Neuronal stem cell (in vitro differentiated cells): ENCODE measurements around the gene TBC1D14.
"Not testable (repeated sequence)": the region's sequence is repeated elsewhere in the genome, so short reads cannot be mapped to it uniquely, and the experiment has no call there.

Experiments
- DNase-seq: peaks from one replicate; pipeline ENCODE4 v3.0.0-alpha.2; 2013; ENCODE audit warnings: low spot score
- H2AFZ ChIP-seq: one replicate; pipeline ENCODE4 v1.6.1; 2013; ENCODE audit warnings: mild to moderate bottlenecking, low read length, inconsistent platforms
- H2AK5ac ChIP-seq: 2 replicates; pipeline ENCODE4 v1.6.1; 2013; ENCODE audit warnings: low read depth, mild to moderate bottlenecking, inconsistent platforms, low read length, moderate library complexity, mixed read lengths
- H2BK120ac ChIP-seq: 2 replicates; pipeline ENCODE4 v1.6.1; 2013; ENCODE audit warnings: low read depth, mild to moderate bottlenecking, inconsistent platforms, low read length, moderate library complexity, mixed read lengths
- H2BK12ac ChIP-seq: one replicate; pipeline ENCODE4 v1.6.1; 2013; ENCODE audit warnings: low read length, inconsistent platforms
- H2BK15ac ChIP-seq: 2 replicates; pipeline ENCODE4 v1.6.1; 2013; ENCODE audit warnings: mild to moderate bottlenecking, low read length, inconsistent platforms, mixed read lengths
- H2BK5ac ChIP-seq: one replicate; pipeline ENCODE4 v1.6.1; 2013; ENCODE audit warnings: inconsistent platforms, mild to moderate bottlenecking, low read length, moderate library complexity
- H3K14ac ChIP-seq: one replicate; pipeline ENCODE4 v1.6.1; 2013; ENCODE audit warnings: low read length, inconsistent platforms
- H3K18ac ChIP-seq: 2 replicates; pipeline ENCODE4 v1.6.1; 2013; ENCODE audit warnings: low read length, inconsistent platforms
- H3K23ac ChIP-seq: 2 replicates; pipeline ENCODE4 v1.6.1; 2013; ENCODE audit warnings: low read depth, mild to moderate bottlenecking, mixed read lengths, low read length, inconsistent platforms; ENCODE audit not compliant: poor library complexity
- H3K27ac ChIP-seq: replicated peaks from 3 replicates; pipeline ENCODE4 v1.5.1; 2013; ENCODE audit warnings: low read length, inconsistent platforms
- H3K27me3 ChIP-seq, 3 experiments: 2 replicates each; pipeline ENCODE4 v1.6.1; 2013; ENCODE audit warnings: low read length in 3 of 3, mild to moderate bottlenecking in 2 of 3, inconsistent platforms in 1 of 3, low read depth in 1 of 3, mixed read lengths in 1 of 3, moderate library complexity in 1 of 3; ENCODE audit not compliant: control insufficient read depth in 3 of 3, insufficient read depth in 3 of 3
- H3K36me3 ChIP-seq, 2 donors: replicated peaks in 1 of 2; 2 replicates each; pipeline ENCODE4 v1.6.1; 2013; ENCODE audit warnings: low read length in 2 of 2; ENCODE audit not compliant: control insufficient read depth in 2 of 2, insufficient read depth in 2 of 2
- H3K4ac ChIP-seq: 2 replicates; pipeline ENCODE4 v1.6.1; 2013; ENCODE audit warnings: inconsistent platforms, mild to moderate bottlenecking, low read length, moderate library complexity
- H3K4me1 ChIP-seq, 2 donors: 1 replicate in 1 of 2; 2 replicates in 1 of 2; pipeline ENCODE4 v1.6.1; 2013; ENCODE audit warnings: low read length in 2 of 2, low read depth in 1 of 2; ENCODE audit not compliant: control insufficient read depth in 2 of 2, insufficient read depth in 1 of 2
- H3K4me2 ChIP-seq: one replicate; pipeline ENCODE4 v1.6.1; 2013; ENCODE audit warnings: mild to moderate bottlenecking, low read length, inconsistent platforms; ENCODE audit not compliant: insufficient read depth, poor library complexity, severe bottlenecking
- H3K4me3 ChIP-seq, 2 donors: 2 replicates each; pipeline ENCODE4 v1.5.1; 2013; ENCODE audit warnings: low read length in 2 of 2, mild to moderate bottlenecking in 2 of 2, inconsistent platforms in 1 of 2, moderate library complexity in 1 of 2
- H3K79me1 ChIP-seq: one replicate; pipeline ENCODE4 v1.6.1; 2013; ENCODE audit warnings: low read depth, mild to moderate bottlenecking, inconsistent platforms, low read length, moderate library complexity
- H3K9ac ChIP-seq: one replicate; pipeline ENCODE4 v1.6.1; 2013; ENCODE audit warnings: mild to moderate bottlenecking, low read depth, low read length, inconsistent platforms; ENCODE audit not compliant: poor library complexity
- H3K9me3 ChIP-seq, 2 donors: replicated peaks in 1 of 2; 2 replicates each; pipeline versions ENCODE3 to v1.6.1; 2013; ENCODE audit warnings: low read length in 2 of 2, mild to moderate bottlenecking in 2 of 2, inconsistent platforms in 1 of 2, low read depth in 1 of 2, mixed read lengths in 1 of 2, moderate library complexity in 1 of 2; ENCODE audit not compliant: control insufficient read depth in 2 of 2, insufficient read depth in 1 of 2
- H4K8ac ChIP-seq: one replicate; pipeline ENCODE4 v1.6.1; 2013; ENCODE audit warnings: low read depth, mild to moderate bottlenecking, inconsistent platforms, low read length, moderate library complexity
- H4K91ac ChIP-seq: one replicate; pipeline ENCODE4 v1.6.1; 2013; ENCODE audit warnings: low read length, low read depth, mild to moderate bottlenecking, inconsistent platforms; ENCODE audit not compliant: poor library complexity
- WGBS, 2 donors: extraction: QIAGEN DNeasy Blood & Tissue Kit; methylation state at CpG; one replicate each; pipeline ENCODE4 v1.1.7; 2013; ENCODE audit warnings: missing lambda C conversion rate in 2 of 2, mixed read lengths in 1 of 2; ENCODE audit not compliant: insufficient read length in 2 of 2, insufficient replicate concordance in 1 of 2; ENCODE audit errors: extremely low coverage in 2 of 2; 5-methylcytosine and 5-hydroxymethylcytosine counted together

TBC1D14 gene

GRCh38 chr4:6906486-6906885 is 3.1 kb upstream of the TBC1D14 start:
- not testable (repeated sequence) for H2BK12ac ChIP-seq

GRCh38 chr4:6907658-6908191 is 1.9 kb upstream of the TBC1D14 start:
- no peak for DNase-seq
- Histone ChIP-seq H2BK120ac (no peak overlapping the region), H3K4ac (no peak overlapping the region), H2AK5ac (no peak overlapping the region), H2AFZ (peak overlapping the region; percentile 39), H3K4me1 (peaks cover 12 to 13% of the 10 kb centered on the region in 2 donors), H3K27me3 (peaks cover 0 to 8% (median 0%) of the 10 kb centered on the region in 3 experiments), H4K91ac (no peak overlapping the region), H3K4me2 (no peak overlapping the region), H2BK12ac (no peak overlapping the region), H3K79me1 (peaks cover 10% of the 10 kb centered on the region), H3K4me3 (no peak overlapping the region), H2BK15ac (no peak overlapping the region), H3K9ac (no peak overlapping the region), H2BK5ac (no peak overlapping the region), H3K36me3 (no peaks in the 10 kb centered on the region), H3K23ac (no peak overlapping the region), H3K18ac (no peak overlapping the region), H3K27ac (no peak overlapping the region), H3K9me3 (peaks cover 0 to 2% of the 10 kb centered on the region in 2 donors), H4K8ac (no peak overlapping the region), H3K14ac (no peak overlapping the region)
- no CpG with 5 or more reads among the region's 22 CpGs for WGBS, 2 donors

More at GRCh38 chr4:6906486-6906885, 3.1 kb upstream of the TBC1D14 start:
- not testable (repeated sequence) for H3K4ac ChIP-seq, H3K18ac ChIP-seq, H3K9me3 ChIP-seq, H2BK120ac ChIP-seq, H3K23ac ChIP-seq, DNase-seq, H3K9ac ChIP-seq, H3K27ac ChIP-seq, H3K36me3 ChIP-seq, H2AFZ ChIP-seq, H4K91ac ChIP-seq, H2BK15ac ChIP-seq, H4K8ac ChIP-seq, H2BK5ac ChIP-seq, H3K4me3 ChIP-seq, H3K79me1 ChIP-seq, H3K4me2 ChIP-seq, H3K27me3 ChIP-seq, H2AK5ac ChIP-seq, H3K14ac ChIP-seq
- WGBS, 2 donors: no CpG with 5 or more reads among the region's 6 CpGs
- peaks cover 13 to 14% of the 10 kb centered on the region in 2 donors for H3K4me1 ChIP-seq

GRCh38 chr4:6908432-6909112 is 1.1 kb upstream of the TBC1D14 start:
- Histone ChIP-seq H2BK15ac (no peak overlapping the region), H3K4me3 (peak overlapping the region; percentile 83 to 90), H3K4me2 (peak overlapping the region; percentile 65), H2AFZ (peak overlapping the region; percentile 99), H3K18ac (peak overlapping the region; percentile 60), H3K27ac (no peak overlapping the region), H2BK120ac (no peak overlapping the region), H3K9ac (no peak overlapping the region), H4K8ac (no peak overlapping the region), H2BK12ac (no peak overlapping the region), H2AK5ac (no peak overlapping the region), H4K91ac (no peak overlapping the region), H2BK5ac (no peak overlapping the region), H3K4me1 (peaks cover 12 to 13% of the 10 kb centered on the region in 2 donors), H3K36me3 (no peaks in the 10 kb centered on the region), H3K4ac (no peak overlapping the region), H3K23ac (no peak overlapping the region), H3K79me1 (peaks cover 10% of the 10 kb centered on the region), H3K14ac (no peak overlapping the region), H3K9me3 (peaks cover 0 to 2% of the 10 kb centered on the region in 2 donors), H3K27me3 (peaks cover 0 to 8% (median 0%) of the 10 kb centered on the region in 3 experiments)
- no CpG with 5 or more reads among the region's 15 CpGs for WGBS, 2 donors
- no peak for DNase-seq

- H3K4me1 ChIP-seq: peaks cover 12 to 13% of the 10 kb centered on the region in 2 donors
- H2BK120ac ChIP-seq: no peak overlapping the region
- no peak overlapping the region for H3K14ac ChIP-seq
- no peak overlapping the region for H4K91ac ChIP-seq
- H3K18ac ChIP-seq: peak overlapping the region; percentile 94
- no CpG with 5 or more reads among the region's 58 CpGs for WGBS, 2 donors
- peak overlapping the region; percentile 82 for H3K4me2 ChIP-seq
- no peak overlapping the region for H3K27ac ChIP-seq
- peak overlapping the region; percentile 40 for H2AK5ac ChIP-seq
- peak overlapping the region; percentile 83 to 93 for H3K4me3 ChIP-seq
- peak overlapping the region; percentile 99 for H2AFZ ChIP-seq
- no peak for DNase-seq
- no peak overlapping the region for H4K8ac ChIP-seq
- H3K9me3 ChIP-seq: peaks cover 0 to 2% of the 10 kb centered on the region in 2 donors
- peaks cover 10% of the 10 kb centered on the region for H3K79me1 ChIP-seq
- no peak overlapping the region for H2BK12ac ChIP-seq
- H3K4ac ChIP-seq: no peak overlapping the region
- no peaks in the 10 kb centered on the region for H3K36me3 ChIP-seq
- H2BK15ac ChIP-seq: no peak overlapping the region
- H3K23ac ChIP-seq: no peak overlapping the region
- no peak overlapping the region for H2BK5ac ChIP-seq
- peaks cover 0 to 8% (median 0%) of the 10 kb centered on the region in 3 experiments for H3K27me3 ChIP-seq
- H3K9ac ChIP-seq: peak overlapping the region; percentile 85
These were observed 329 bp downstream of the TBC1D14 start for GRCh38 chr4:6909970-6910339.
